Ovary (tissue), 3 donors: ENCODE results near the gene OSBPL5.

Experiments
- EP300 ChIP-seq: sonication (generic); formaldehyde crosslinking; IDR thresholded peaks from one replicate; pipeline ENCODE4 v1.6.1; 2017; ENCODE audit warnings: antibody characterized with exemption
- POLR2A ChIP-seq: fragments of 450-650 bp; IDR thresholded peaks from one replicate; pipeline ENCODE4 v1.6.1; 2017; ENCODE audit warnings: antibody characterized with exemption, mild to moderate bottlenecking, moderate library complexity
- TF ChIP-seq, protein P1 (sequence below), 3 donors: fragments of 450-650 bp in 2 of 3; fragments of 200-600 bp in 1 of 3; IDR thresholded peaks; one replicate each; pipeline versions ENCODE4 v1.5.1 to v1.8.0; 2016 to 2022; ENCODE audit warnings: antibody characterized with exemption in 3 of 3, mild to moderate bottlenecking in 1 of 3
- donor health status: DM: no; HTN: no; CAD: no.

DNA sequence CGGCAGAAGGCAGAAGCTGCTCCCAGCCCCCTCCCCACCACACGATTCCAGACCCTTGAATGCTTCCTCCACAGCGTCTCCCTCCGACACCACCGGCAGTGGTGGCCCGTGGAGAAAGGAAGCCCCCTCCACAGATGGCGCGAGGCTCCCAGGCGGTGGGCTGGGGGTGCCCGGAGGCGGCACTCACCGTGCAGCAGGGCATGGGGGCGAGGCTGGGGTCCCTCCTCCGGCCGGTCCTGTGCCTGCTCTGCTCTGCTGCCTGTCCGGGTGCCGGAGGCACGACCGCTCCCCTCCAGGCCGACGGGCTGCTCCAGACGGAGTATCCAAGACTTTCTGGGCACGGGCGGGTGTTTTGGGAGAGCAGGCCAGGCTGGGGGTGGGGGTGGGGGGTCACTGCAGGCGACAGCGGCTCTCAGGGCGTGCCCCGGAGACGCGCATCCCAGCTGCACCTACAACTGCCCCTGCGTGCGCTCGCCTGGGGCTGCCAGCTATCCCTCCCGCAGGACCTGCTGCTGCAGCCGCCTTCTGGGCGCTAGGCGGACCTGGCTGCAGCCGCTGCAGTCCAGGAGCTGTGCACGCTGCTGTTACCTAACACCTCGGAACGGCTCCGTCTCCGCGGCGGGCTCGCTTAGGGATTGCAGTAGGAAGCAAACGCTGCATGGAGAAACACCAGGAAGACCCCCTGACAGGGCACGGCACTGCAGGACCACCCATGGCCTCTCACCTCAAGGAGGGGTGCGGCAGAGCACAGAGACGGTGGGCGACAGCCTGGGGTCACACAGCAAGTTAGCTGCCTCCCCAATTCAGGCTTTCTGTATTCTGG, 38.3 kb upstream of the OSBPL5 start:
- TF ChIP-seq, protein P1, sequence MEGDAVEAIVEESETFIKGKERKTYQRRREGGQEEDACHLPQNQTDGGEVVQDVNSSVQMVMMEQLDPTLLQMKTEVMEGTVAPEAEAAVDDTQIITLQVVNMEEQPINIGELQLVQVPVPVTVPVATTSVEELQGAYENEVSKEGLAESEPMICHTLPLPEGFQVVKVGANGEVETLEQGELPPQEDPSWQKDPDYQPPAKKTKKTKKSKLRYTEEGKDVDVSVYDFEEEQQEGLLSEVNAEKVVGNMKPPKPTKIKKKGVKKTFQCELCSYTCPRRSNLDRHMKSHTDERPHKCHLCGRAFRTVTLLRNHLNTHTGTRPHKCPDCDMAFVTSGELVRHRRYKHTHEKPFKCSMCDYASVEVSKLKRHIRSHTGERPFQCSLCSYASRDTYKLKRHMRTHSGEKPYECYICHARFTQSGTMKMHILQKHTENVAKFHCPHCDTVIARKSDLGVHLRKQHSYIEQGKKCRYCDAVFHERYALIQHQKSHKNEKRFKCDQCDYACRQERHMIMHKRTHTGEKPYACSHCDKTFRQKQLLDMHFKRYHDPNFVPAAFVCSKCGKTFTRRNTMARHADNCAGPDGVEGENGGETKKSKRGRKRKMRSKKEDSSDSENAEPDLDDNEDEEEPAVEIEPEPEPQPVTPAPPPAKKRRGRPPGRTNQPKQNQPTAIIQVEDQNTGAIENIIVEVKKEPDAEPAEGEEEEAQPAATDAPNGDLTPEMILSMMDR (IDR thresholded peaks at IDR 0.05): no peak
- TF ChIP-seq POLR2A (no peak), EP300 (no peak)
